Activated naive CD4-positive, alpha-beta T cell treated with anti-CD3 and anti-CD28 coated beads, Interleukin-2, amount 10 ng/mL, durations not matched to agents 7 days and 5 days (primary cell): ENCODE data around the gene GFOD2.

Experiments
- CTCF ChIA-PET: fragments of 350-600 bp; sonication (Branson Sonifier 250); formaldehyde crosslinking; loops from one replicate; lab custom pipeline; 2021; ENCODE audit warnings: antibody characterized with exemption; lab: Charles Lee
- DNase-seq: peaks from one replicate; pipeline ENCODE4 v3.0.0-alpha.2; 2020
- H3K27ac Mint-ChIP-seq: one replicate; pipeline ENCODE4 v1.8.0; 2021; ENCODE audit warnings: mild to moderate bottlenecking, moderate library complexity, mixed read lengths
- H3K27me3 Mint-ChIP-seq: one replicate; pipeline ENCODE4 v1.8.0; 2021; ENCODE audit warnings: mild to moderate bottlenecking, mixed read lengths
- H3K36me3 Mint-ChIP-seq: one replicate; pipeline ENCODE4 v1.8.0; 2021; ENCODE audit warnings: mixed read lengths
- H3K4me1 Mint-ChIP-seq: one replicate; pipeline ENCODE4 v1.8.0; 2021; ENCODE audit warnings: mixed read lengths
- H3K4me3 Mint-ChIP-seq: one replicate; pipeline ENCODE4 v1.8.0; 2021; ENCODE audit warnings: mild to moderate bottlenecking, moderate library complexity, mixed read lengths
- H3K9me3 Mint-ChIP-seq: one replicate; pipeline ENCODE4 v1.8.0; 2021; ENCODE audit warnings: mixed read lengths

GFOD2 gene

DNA sequence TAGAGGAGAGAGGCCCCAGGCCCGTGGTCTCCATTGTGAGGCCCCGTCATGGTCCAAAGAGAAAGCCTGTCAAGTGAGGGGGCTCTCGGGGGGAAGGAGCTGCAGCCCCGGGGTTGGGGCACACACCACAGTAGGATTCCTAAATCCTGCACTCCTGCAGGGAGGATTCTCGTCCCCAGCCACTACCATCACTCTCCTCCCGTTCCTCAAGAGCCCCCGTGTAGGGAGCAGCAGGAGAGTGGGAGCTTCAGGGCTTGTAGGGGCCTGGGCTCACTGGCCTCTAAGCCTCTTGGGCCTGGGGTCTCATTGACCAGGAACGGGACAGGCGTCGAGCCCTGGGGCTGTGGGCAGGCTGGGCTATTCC, 51.7 kb downstream of the GFOD2 start:
- peak overlapping the region; percentile 86 for H3K27ac Mint-ChIP-seq
- H3K27me3 Mint-ChIP-seq = peaks cover 4% of the 10 kb centered on the region
- H3K4me3 Mint-ChIP-seq = peak overlapping the region; percentile 87
- H3K36me3 Mint-ChIP-seq = peaks cover 9% of the 10 kb centered on the region
- CTCF ChIA-PET = interaction anchor here (0.6 to 10.0 kb wide), 18 partner anchors 9 to 194 kb away, joined by 3 to 151 read pairs (median 4); partner anchors contain the start of genes CARMIL2, CTCF and GFOD2
- H3K9me3 Mint-ChIP-seq = no peaks in the 10 kb centered on the region
- H3K4me1 Mint-ChIP-seq = peaks cover 31% of the 10 kb centered on the region
- DNase-seq = no peak

DNA sequence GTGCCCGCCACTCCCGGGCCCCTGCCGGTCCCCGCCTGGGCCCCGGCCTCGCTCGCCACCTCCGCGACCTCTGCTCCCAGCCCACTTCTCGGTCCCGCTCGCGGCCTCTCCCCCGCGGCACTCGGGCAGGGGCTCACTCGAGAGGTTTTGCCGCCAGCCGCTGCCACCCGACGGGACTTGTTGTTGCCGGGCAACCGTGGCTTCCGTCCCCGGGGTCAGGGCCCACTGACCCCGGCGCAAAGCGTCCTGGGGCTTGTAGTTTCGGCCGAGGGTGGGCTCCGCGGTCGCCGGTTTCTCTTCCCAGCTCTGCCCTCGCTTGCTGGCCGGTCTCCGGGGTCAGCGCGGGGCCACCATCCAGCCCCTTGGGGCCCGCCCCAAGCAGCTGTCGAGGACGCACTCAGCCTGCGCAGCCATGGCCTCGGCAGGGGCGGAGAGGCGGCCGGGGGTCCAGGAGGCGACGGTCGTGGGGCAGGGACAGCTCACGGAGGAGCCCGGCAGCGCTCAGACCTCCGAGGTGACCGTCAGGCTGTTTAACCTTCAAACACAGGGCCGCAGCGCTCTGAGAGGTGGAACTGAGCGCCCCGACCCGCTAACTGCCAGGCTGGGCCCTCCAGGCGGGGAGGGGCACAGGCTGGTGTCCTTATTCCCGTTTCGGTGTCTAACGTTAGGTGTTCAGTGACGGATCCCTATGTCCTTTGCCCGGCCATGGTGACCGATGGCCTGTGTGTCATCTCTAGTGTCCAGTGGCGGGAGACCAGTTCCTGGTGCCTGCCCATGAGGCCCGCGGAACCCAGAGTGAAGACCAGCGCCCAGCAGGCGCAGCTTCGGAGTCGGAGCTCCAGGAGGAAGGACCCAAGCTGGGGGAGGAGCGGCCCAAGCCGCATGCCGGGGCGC, 52.3 kb downstream of the GFOD2 start, which contains the start of the genes C16orf86 and ENKD1:
Gene C16orf86 (plus strand): TSS at position 256 of the 894 bp plus-strand sequence. CDS start 157 bp downstream, at position 413.
Gene ENKD1 (minus strand): TSS at position 192 of the 894 bp plus-strand sequence. CDS start 308 bp downstream, outside the sequence.
- Mint-ChIP-seq H3K27ac (peak within 1 kb of the TSS; percentile 86), H3K27me3 (peaks cover 4% of the 10 kb centered on the region), H3K4me1 (peaks cover 33% of the 10 kb centered on the region), H3K4me3 (peak within 1 kb of the TSS; percentile 87), H3K9me3 (no peaks in the 10 kb centered on the region), H3K36me3 (peaks cover 9% of the 10 kb centered on the region)
- CTCF ChIA-PET = interaction anchor here (0.6 to 10.0 kb wide), 15 partner anchors 10 to 195 kb away, joined by 3 to 151 read pairs (median 4); partner anchors contain the start of genes CARMIL2, CTCF and GFOD2
- DNase-seq = peak; percentile 91

DNA sequence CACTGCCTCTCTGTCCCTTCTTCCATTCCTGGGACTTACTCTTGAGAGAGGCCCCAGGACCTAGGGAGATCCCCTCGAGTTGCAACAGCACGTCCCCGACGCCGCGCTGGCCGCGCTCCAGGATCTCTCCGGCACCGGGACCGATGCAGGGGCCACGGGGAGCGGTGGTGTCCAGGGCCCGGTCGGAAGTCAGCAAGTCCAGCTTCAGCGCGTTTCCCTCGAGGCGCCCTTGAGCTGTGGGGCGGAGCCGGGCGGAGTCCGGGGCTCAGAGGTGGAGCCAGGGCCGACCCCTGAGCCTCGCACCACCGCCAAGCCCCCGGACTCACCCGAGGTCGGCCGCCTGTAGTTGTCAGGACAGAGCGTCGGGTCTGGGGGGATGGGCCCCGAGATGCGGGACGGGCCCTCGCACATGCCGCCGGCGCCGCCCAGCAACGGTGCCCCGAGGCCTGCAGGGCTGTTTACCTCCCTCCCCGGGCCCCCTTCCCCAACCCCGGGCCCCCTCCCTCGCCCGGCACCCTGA, 53.0 kb downstream of the GFOD2 start:
- Mint-ChIP-seq H3K9me3 (no peaks in the 10 kb centered on the region), H3K36me3 (peaks cover 9% of the 10 kb centered on the region)
- DNase-seq = no peak

DNA sequence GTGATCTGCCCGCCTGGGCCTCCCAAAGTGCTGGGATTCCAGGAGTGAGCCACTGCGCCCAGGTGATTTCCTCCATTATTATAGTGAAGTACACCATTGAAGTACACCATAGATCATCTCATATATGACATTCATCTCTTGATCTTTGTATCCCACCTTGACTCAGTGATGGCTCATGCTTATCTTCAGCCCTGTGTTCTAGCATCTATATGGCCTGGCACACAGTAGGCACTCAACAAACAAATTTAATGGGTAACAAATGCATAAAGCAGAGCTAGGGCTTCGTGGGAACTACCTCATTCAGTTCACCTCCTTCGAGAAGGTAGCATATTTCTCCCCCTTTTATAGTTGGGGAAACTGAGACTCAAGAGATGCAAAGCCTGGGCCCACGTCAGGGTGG, 53.5 kb downstream of the GFOD2 start:
- CTCF ChIA-PET = interaction anchor here (1.7 to 10.0 kb wide), 4 partner anchors 21 to 143 kb away, joined by 4 to 151 read pairs (median 50); partner anchors contain the start of gene CARMIL2
- Mint-ChIP-seq H3K36me3 (peaks cover 9% of the 10 kb centered on the region), H3K27me3 (peaks cover 4% of the 10 kb centered on the region), H3K4me1 (peaks cover 41% of the 10 kb centered on the region), H3K4me3 (peak overlapping the region; percentile 69), H3K27ac (no peak overlapping the region), H3K9me3 (no peaks in the 10 kb centered on the region)
- DNase-seq = no peak

More for the DNA sequence above, 53.0 kb downstream of the GFOD2 start:
- no peak overlapping the region for H3K27ac Mint-ChIP-seq
- H3K4me1 Mint-ChIP-seq = peaks cover 40% of the 10 kb centered on the region
- peaks cover 4% of the 10 kb centered on the region for H3K27me3 Mint-ChIP-seq
- peak overlapping the region; percentile 69 for H3K4me3 Mint-ChIP-seq
- CTCF ChIA-PET = interaction anchor here (4.5 to 10.0 kb wide), 3 partner anchors 22 to 143 kb away, joined by 25 to 151 read pairs (median 75); partner anchors contain the start of gene CARMIL2

DNA sequence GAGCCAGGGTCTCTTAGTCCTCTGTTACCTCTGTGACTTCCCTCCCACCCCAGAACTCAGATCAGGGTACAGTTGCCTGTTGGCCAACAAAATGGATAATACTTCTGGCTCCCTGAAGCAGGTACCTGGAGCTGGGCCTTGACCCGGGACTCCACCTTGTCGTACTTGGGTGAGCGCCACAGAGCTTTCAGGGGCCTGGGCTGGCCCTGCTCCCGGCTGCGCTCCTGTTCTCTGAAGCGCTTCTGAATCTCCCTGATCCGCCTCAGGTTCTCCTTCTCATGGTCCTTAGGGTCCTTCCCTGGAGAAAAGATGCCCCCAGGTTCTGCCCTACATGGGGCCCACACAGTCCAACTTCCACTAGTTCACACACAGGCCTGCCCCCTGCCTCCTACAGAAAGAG, 54.2 kb downstream of the GFOD2 start:
- Mint-ChIP-seq H3K36me3 (peaks cover 9% of the 10 kb centered on the region), H3K27ac (no peak overlapping the region), H3K4me3 (peak overlapping the region; percentile 46), H3K27me3 (peaks cover 4% of the 10 kb centered on the region), H3K4me1 (peaks cover 41% of the 10 kb centered on the region), H3K9me3 (no peaks in the 10 kb centered on the region)
- DNase-seq = no peak
- CTCF ChIA-PET = interaction anchor here (1.7 to 10.0 kb wide), 4 partner anchors 20 to 142 kb away, joined by 4 to 151 read pairs (median 45); partner anchors contain the start of gene CARMIL2

DNA sequence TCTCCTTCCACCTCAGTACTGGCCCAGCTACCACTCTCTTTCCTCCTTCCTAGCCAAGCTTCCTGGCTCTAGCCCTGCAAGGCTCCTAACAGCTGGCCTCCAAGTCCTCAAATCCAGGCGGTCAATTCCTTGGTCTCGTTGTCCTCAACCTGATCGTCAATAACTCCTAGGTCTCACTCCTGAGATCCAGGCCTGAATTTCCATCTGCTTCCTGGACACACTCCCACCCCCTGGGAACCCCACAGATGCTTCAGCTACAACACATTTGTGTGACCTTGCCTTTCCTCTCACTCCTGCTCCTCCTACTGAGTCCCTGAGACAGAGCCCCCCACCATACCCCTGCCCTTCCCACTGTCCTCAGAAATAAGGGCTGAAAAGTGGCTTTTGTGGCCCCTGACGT, 54.9 kb downstream of the GFOD2 start:
- Mint-ChIP-seq H3K36me3 (peaks cover 10% of the 10 kb centered on the region), H3K4me1 (peaks cover 41% of the 10 kb centered on the region)
- no peak for DNase-seq

DNA sequence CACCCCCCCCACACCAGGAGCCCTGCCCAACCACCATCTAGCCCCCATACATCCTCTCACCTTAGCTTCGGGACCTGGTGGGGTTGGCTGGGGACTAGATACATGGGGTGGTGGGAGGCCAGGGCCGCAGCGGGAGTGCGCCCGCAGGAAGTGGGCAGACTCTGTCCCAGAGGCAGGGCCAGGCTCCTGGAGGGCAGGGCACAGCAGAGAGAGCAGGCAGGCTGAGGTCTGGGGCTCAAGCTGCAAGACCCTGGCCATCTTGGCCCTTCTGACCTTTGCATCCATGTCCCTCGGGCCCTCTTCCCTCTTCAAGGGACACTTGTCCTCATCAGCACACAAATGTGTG, 55.3 kb downstream of the GFOD2 start:
- Mint-ChIP-seq H3K27ac (no peak overlapping the region), H3K36me3 (peaks cover 13% of the 10 kb centered on the region), H3K4me1 (peaks cover 42% of the 10 kb centered on the region), H3K4me3 (no peak overlapping the region), H3K27me3 (peaks cover 4% of the 10 kb centered on the region), H3K9me3 (no peaks in the 10 kb centered on the region)
- no peak for DNase-seq
- CTCF ChIA-PET = interaction anchor here (0.5 to 10.0 kb wide), 8 partner anchors 9 to 279 kb away, joined by 3 to 151 read pairs (median 8); partner anchors contain the start of genes CARMIL2 and CTCF

More for the DNA sequence above, 54.9 kb downstream of the GFOD2 start:
- peaks cover 4% of the 10 kb centered on the region for H3K27me3 Mint-ChIP-seq
- no peaks in the 10 kb centered on the region for H3K9me3 Mint-ChIP-seq
- no peak overlapping the region for H3K27ac Mint-ChIP-seq
- H3K4me3 Mint-ChIP-seq = peak overlapping the region; percentile 8
- CTCF ChIA-PET = interaction anchor here (0.7 to 10.0 kb wide), 7 partner anchors 8 to 142 kb away, joined by 3 to 151 read pairs (median 11); partner anchors contain the start of genes CARMIL2 and CTCF

DNA sequence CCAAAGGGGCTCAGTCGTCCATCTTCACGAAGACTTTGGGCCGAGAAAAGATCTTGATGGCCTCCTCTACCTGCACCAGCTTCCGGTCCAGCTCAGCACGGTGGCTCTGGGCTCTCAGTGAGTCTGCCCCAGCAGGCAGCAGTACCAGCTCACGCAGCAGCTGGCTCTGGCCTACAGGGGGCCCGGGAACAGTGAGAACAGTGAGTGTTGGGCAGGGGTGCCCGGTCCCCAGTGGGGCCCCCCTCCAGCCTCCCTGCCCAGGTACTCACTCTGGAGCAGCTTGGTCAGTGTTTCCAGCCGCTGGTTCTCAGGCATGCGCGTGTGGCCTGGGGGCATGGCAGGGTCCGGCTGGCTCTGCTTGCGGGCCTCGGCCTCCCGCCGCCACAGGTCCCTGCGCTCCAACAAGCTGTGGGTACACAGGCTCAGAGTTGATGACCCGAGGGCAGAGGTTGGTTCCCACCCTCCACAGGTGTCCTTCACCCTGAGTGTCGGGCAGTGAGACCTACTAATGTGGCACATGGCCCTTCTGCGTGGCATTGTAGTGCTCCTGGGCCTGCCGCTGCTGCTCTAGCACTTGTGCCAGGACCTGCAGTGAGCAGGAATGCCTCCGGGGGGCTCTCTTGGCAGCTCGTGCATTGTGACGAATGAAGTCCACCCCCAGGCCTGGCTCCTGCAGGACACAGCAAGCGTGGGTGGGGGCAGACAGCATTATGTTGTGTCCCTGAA, 55.8 kb downstream of the GFOD2 start:
- DNase-seq = peak; percentile 58
- Mint-ChIP-seq H3K27me3 (peaks cover 4% of the 10 kb centered on the region), H3K9me3 (no peaks in the 10 kb centered on the region), H3K4me3 (no peak overlapping the region), H3K4me1 (peaks cover 43% of the 10 kb centered on the region), H3K36me3 (peaks cover 13% of the 10 kb centered on the region), H3K27ac (no peak overlapping the region)
- CTCF ChIA-PET = interaction anchor here (0.5 to 10.0 kb wide), 10 partner anchors 9 to 279 kb away, joined by 3 to 151 read pairs (median 4); partner anchors contain the start of genes CARMIL2 and CTCF

DNA sequence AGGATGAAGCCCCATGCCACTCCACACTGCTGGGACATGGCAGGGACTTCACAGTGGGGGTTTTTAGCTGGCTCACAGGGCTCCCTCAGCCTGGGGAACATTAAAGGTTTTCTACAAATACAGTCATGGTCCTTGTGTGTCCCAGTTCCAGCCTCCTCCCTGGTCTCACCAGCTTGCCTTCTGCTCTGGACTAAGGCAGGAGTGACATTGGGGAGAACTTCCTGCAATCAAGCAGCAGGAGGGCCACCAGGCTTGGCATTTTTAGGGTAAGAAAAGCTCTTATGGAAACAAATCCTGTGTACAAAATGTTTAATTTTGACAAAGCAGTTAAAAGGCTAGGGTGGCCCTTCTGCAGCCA, 56.5 kb downstream of the GFOD2 start:
- Mint-ChIP-seq H3K36me3 (peaks cover 17% of the 10 kb centered on the region), H3K27ac (no peak overlapping the region), H3K9me3 (no peaks in the 10 kb centered on the region), H3K27me3 (peaks cover 4% of the 10 kb centered on the region), H3K4me3 (peak overlapping the region; percentile 23), H3K4me1 (peaks cover 43% of the 10 kb centered on the region)
- CTCF ChIA-PET = interaction anchor here (1.1 to 10.0 kb wide), 8 partner anchors 10 to 280 kb away, joined by 3 to 151 read pairs (median 8); partner anchors contain the start of genes CARMIL2 and CTCF
- no peak for DNase-seq

DNA sequence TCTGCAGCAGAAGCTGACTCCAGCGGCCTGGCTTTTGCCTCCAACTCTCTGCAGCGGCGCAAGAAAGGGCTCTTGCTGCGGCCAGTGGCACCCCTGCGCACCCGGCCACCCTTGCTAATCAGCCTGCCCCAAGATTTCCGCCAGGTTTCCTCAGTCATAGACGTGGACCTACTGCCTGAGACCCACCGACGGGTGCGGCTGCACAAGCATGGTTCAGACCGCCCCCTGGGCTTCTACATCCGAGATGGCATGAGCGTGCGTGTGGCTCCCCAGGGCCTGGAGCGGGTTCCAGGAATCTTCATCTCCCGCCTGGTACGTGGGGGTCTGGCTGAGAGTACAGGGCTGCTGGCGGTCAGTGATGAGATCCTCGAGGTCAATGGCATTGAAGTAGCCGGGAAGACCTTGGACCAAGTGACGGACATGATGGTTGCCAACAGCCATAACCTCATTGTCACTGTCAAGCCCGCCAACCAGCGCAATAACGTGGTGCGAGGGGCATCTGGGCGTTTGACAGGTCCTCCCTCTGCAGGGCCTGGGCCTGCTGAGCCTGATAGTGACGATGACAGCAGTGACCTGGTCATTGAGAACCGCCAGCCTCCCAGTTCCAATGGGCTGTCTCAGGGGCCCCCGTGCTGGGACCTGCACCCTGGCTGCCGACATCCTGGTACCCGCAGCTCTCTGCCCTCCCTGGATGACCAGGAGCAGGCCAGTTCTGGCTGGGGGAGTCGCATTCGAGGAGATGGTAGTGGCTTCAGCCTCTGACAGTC, 57.0 kb downstream of the GFOD2 start:
- Mint-ChIP-seq H3K9me3 (no peaks in the 10 kb centered on the region), H3K4me3 (peak overlapping the region; percentile 95), H3K27me3 (peaks cover 4% of the 10 kb centered on the region), H3K4me1 (peaks cover 38% of the 10 kb centered on the region), H3K36me3 (peaks cover 19% of the 10 kb centered on the region), H3K27ac (no peak overlapping the region)
- CTCF ChIA-PET = interaction anchor here (1.4 to 10.0 kb wide), 7 partner anchors 10 to 141 kb away, joined by 3 to 151 read pairs (median 15); partner anchors contain the start of genes CARMIL2 and CTCF
- no peak for DNase-seq

DNA sequence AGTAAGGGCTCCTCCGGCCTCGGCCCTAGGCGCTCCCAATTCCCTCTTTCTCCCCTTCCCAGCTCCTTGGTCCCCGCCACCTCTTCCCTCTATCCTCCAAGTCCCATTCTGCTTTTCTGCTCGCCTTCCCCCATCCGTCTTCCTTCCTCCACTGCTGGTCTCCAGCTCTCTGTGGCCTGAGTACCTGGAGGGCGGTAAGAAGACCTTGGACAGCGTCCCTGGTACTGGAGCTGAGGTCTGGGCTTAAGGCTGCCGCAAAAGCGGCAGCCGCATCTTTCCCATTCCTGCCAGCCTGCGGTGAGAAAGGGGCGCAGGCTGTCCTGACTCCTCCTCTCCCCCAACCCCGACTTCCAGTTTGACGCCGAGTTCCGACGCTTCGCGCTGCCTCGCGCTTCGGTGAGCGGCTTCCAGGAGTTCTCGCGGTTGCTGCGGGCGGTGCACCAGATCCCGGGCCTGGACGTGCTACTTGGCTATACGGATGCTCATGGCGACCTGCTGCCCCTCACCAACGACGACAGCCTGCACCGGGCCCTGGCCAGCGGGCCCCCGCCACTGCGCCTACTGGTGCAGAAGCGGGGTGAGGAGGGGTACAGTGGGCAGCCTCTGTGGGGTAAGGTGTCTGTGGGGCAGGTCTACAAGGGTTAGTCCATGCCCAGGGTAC, 57.9 kb downstream of the GFOD2 start:
- Mint-ChIP-seq H3K36me3 (peaks cover 19% of the 10 kb centered on the region), H3K9me3 (no peaks in the 10 kb centered on the region), H3K27ac (peak overlapping the region; percentile 86), H3K27me3 (no peaks in the 10 kb centered on the region), H3K4me1 (peaks cover 36% of the 10 kb centered on the region), H3K4me3 (peak overlapping the region; percentile 95)
- CTCF ChIA-PET = interaction anchor here (0.6 to 4.9 kb wide), 4 partner anchors 17 to 141 kb away, joined by 4 to 33 read pairs (median 24); partner anchors contain the start of gene CARMIL2
- DNase-seq = peak; percentile 51

DNA sequence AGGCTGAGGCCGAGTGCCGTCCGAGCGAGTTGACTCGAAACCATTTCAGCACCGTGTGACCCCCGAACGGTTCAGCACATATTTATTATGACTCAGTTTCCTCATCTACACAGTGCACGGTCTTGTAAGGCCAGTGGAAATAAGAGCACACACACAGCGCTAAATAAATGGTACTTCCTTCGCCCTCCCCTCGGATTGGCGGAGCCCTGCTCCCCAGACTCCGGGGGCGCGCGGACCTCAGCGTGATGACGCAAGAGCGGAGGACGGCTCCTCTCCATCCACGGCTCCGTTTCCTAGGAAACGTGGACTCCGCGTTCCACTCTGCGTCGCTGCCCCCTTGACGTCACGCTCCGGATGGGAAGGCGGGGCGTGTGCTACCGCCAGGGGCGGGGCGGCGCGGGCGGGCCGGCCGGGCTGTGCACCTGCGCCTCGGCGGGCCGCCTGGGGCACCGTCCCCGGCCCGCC, 58.5 kb downstream of the GFOD2 start, which contains the start of gene PARD6A:
Gene PARD6A (plus strand): TSS at position 397 of the 465 bp plus-strand sequence. CDS start 79 bp downstream, outside the sequence.
- Mint-ChIP-seq H3K9me3 (no peaks in the 10 kb centered on the region), H3K4me1 (peaks cover 34% of the 10 kb centered on the region), H3K36me3 (peaks cover 22% of the 10 kb centered on the region), H3K27ac (peak within 1 kb of the TSS; percentile 97), H3K4me3 (peak within 1 kb of the TSS; percentile 95), H3K27me3 (no peaks in the 10 kb centered on the region)
- CTCF ChIA-PET = interaction anchor here (1.1 to 4.9 kb wide), 4 partner anchors 16 to 140 kb away, joined by 3 to 33 read pairs (median 24); partner anchors contain the start of gene CARMIL2
- DNase-seq = peak; percentile 98
